ENCODE data around the gene PSEN2. TPM values are rescaled to one million over a fixed set of nuclear protein-coding genes. Genes with fewer than 3 reads are reported as not detected.

Gene PSEN2
- total and polyA plus RNA-seq, 2 donors (not counting 3 experiments of a cell fraction or from before 2014, with no cell fraction given): 12.5 to 19.3 TPM

DNA sequence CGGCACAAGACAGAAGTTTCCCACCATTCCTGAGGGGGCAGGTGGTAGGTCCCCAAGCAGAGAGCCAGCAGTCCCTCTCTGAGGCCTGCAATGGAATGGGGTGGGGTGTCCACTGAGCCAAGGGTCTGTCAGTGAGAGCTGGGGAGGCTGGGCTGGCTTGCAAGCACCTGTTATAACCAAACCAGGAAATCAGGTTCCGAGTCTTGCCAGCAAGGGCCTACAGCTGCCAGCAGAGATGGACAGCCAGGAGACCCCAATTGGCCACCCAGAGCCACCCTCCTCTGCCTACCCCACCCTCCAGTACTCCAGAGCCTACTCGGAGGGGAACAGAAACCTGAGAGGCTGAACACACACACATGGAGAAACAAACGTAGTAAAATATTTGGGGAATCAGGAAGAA lies 32.2 kb downstream of the PSEN2 start:
- TF ChIP-seq FOS (IDR thresholded peaks at IDR 0.05; ENCODE audit: borderline replicate concordance, insufficient read depth, low read length) (no peak), GATA2 (IDR thresholded peaks at IDR 0.05; ENCODE audit: insufficient read depth, insufficient read length, low read depth, low read length) (no peak), MYC (IDR thresholded peaks at IDR 0.05; ENCODE audit: low read depth, low read length) (no peak), EZH2 (IDR thresholded peaks at IDR 0.05; ENCODE audit: borderline replicate concordance, low read depth, low read length, severe bottlenecking) (no peak), POLR2AphosphoS5 (IDR thresholded peaks at IDR 0.05; ENCODE audit: insufficient read depth, low read depth, low read length) (no peak), POLR2A (IDR thresholded peaks at IDR 0.05; ENCODE audit: low read depth, low read length) (no peak), JUN (IDR thresholded peaks at IDR 0.05; ENCODE audit: borderline replicate concordance, insufficient read depth, insufficient read length, low read depth) (no peak)
- TF ChIP-seq, protein P1, sequence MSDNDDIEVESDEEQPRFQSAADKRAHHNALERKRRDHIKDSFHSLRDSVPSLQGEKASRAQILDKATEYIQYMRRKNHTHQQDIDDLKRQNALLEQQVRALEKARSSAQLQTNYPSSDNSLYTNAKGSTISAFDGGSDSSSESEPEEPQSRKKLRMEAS (IDR thresholded peaks at IDR 0.05; ENCODE audit: insufficient read depth, insufficient read length): no peak
- TF ChIP-seq, protein P2, sequence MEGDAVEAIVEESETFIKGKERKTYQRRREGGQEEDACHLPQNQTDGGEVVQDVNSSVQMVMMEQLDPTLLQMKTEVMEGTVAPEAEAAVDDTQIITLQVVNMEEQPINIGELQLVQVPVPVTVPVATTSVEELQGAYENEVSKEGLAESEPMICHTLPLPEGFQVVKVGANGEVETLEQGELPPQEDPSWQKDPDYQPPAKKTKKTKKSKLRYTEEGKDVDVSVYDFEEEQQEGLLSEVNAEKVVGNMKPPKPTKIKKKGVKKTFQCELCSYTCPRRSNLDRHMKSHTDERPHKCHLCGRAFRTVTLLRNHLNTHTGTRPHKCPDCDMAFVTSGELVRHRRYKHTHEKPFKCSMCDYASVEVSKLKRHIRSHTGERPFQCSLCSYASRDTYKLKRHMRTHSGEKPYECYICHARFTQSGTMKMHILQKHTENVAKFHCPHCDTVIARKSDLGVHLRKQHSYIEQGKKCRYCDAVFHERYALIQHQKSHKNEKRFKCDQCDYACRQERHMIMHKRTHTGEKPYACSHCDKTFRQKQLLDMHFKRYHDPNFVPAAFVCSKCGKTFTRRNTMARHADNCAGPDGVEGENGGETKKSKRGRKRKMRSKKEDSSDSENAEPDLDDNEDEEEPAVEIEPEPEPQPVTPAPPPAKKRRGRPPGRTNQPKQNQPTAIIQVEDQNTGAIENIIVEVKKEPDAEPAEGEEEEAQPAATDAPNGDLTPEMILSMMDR (IDR thresholded peaks at IDR 0.05; ENCODE audit: extremely low read depth in 1 of 2, insufficient read depth in 1 of 2, low read depth in 1 of 2, low read length in 2 of 2): no peak
- no peak overlapping the region for H3K4me2 ChIP-seq (ENCODE audit: insufficient read depth, low read length)
- BruUV-seq (replicated peaks): no TSS peak
- intact Hi-C loops (cut with micrococcal nuclease): no loop called here
- CTCF ChIA-PET: interaction anchor here (1.4 kb wide), 1 partner anchor 12 kb away, joined by 3 read pairs; no protein-coding TSS in a partner anchor
- no peak overlapping the region for H2AFZ ChIP-seq (ENCODE audit: low read depth, low read length)
- FAIRE-seq (no peak), DNase-seq (ENCODE audit: low read depth, low spot score) (no peak)
- H3K4me1 ChIP-seq (ENCODE audit: control insufficient read depth, extremely low read depth, insufficient read depth, low read length): no peaks in the 10 kb centered on the region
- no peaks in the 10 kb centered on the region for H3K27me3 ChIP-seq (ENCODE audit: control insufficient read depth in 2 of 2, insufficient read depth in 2 of 2, low read length in 2 of 2)
- no peaks in the 10 kb centered on the region for H4K20me1 ChIP-seq (replicated peaks; ENCODE audit: control insufficient read depth, extremely low read depth, insufficient read depth, low read length)
- POLR2A ChIA-PET: no interaction called here
- H3K27ac ChIP-seq (ENCODE audit: insufficient read depth, low read depth, low read length): no peak overlapping the region
- no peaks in the 10 kb centered on the region for H3K9me3 ChIP-seq (replicated peaks; ENCODE audit: control insufficient read depth, insufficient read depth, low read length)
- no peaks in the 10 kb centered on the region for H3K79me2 ChIP-seq (ENCODE audit: control insufficient read depth, insufficient read depth, low read length)
- dilution Hi-C loops (cut with MboI; ENCODE audit: extremely low pct_ligation_motif_present, low sequenced_read_pairs): no loop called here
- no peaks in the 10 kb centered on the region for H3K9me1 ChIP-seq (replicated peaks; ENCODE audit: control insufficient read depth, extremely low read depth, insufficient read depth, low read length)
- no peak overlapping the region for H3K9ac ChIP-seq (replicated peaks; ENCODE audit: extremely low read depth, insufficient read depth, low read length)
- no peak overlapping the region for H3K4me3 ChIP-seq (replicated peaks in 1 of 3; ENCODE audit: insufficient read depth in 1 of 3, low read depth in 1 of 3, low read length in 3 of 3)
- no peaks in the 10 kb centered on the region for H3K36me3 ChIP-seq (ENCODE audit: control insufficient read depth in 2 of 2, extremely low read depth in 1 of 2, insufficient read depth in 2 of 2, low read length in 2 of 2)
